DND-41 (cell line): ENCODE data around the gene WBP1L.
"Not testable (repeated sequence)": the region's sequence is repeated elsewhere in the genome, so short reads cannot be mapped to it uniquely, and the experiment has no call there.

Experiments
- ATAC-seq: fragments of 200-7000 bp; cut with Tn5 transposase; 3 replicates; pipeline ENCODE4 v1.9.1; 2021; ENCODE audit warnings: low read depth; ENCODE audit not compliant: insufficient read depth
- DNase-seq: peaks from one replicate; pipeline ENCODE4 v3.0.0-alpha.2; 2020
- H2AFZ ChIP-seq: 2 replicates; pipeline ENCODE4 v1.6.0; 2012; ENCODE audit warnings: low read depth, low read length
- H3K27ac ChIP-seq: 2 replicates; pipeline ENCODE4 v1.5.1; 2012; ENCODE audit warnings: low read length, inconsistent platforms
- H3K27me3 ChIP-seq: fragments of 200-600 bp; sonication (generic); 2 replicates; pipeline ENCODE4 v1.6.0; 2012; ENCODE audit warnings: low read length, mild to moderate bottlenecking, inconsistent platforms; ENCODE audit not compliant: insufficient read depth, poor library complexity
- H3K36me3 ChIP-seq: 2 replicates; pipeline ENCODE4 v1.5.1; 2012; ENCODE audit warnings: low read length, inconsistent platforms; ENCODE audit not compliant: insufficient read depth
- H3K4me1 ChIP-seq: 2 replicates; pipeline ENCODE4 v1.5.1; 2012; ENCODE audit warnings: mild to moderate bottlenecking, low read length; ENCODE audit not compliant: insufficient read depth
- H3K4me2 ChIP-seq: 2 replicates; pipeline ENCODE4 v1.6.0; 2012; ENCODE audit warnings: mild to moderate bottlenecking, moderate library complexity, low read length, inconsistent platforms; ENCODE audit not compliant: insufficient read depth
- H3K4me3 ChIP-seq, 2 experiments: fragments of 200-600 bp in 1 of 2; shearing (Covaris generic) in 1 of 2; 2 replicates each; pipeline ENCODE4 v1.5.1; 2012 to 2016; ENCODE audit warnings: inconsistent platforms in 2 of 2, low read length in 2 of 2, mild to moderate bottlenecking in 2 of 2, low read depth in 1 of 2, moderate library complexity in 1 of 2
- H3K79me2 ChIP-seq: 2 replicates; pipeline ENCODE4 v1.6.0; 2012; ENCODE audit warnings: low read length, inconsistent platforms; ENCODE audit not compliant: insufficient read depth
- H3K9ac ChIP-seq: 2 replicates; pipeline ENCODE4 v1.6.0; 2012; ENCODE audit warnings: low read depth, mild to moderate bottlenecking, inconsistent platforms, low read length, moderate library complexity
- H3K9me3 ChIP-seq: 2 replicates; pipeline ENCODE4 v1.5.1; 2012; ENCODE audit warnings: low read length, moderate library complexity, mild to moderate bottlenecking, inconsistent platforms; ENCODE audit not compliant: insufficient read depth, severe bottlenecking
- H4K20me1 ChIP-seq: 2 replicates; pipeline ENCODE4 v1.6.0; 2012; ENCODE audit warnings: low read length; ENCODE audit not compliant: insufficient read depth
- CTCF ChIP-seq: IDR thresholded peaks from 2 replicates; pipeline ENCODE4 v1.5.1; 2012; ENCODE audit warnings: borderline replicate concordance, low read length, moderate library complexity, mild to moderate bottlenecking; ENCODE audit not compliant: poor library complexity, severe bottlenecking; ENCODE audit errors: extremely low read depth
- EZH2 ChIP-seq: IDR thresholded peaks from 3 replicates; pipeline ENCODE4 v1.6.1; 2012; ENCODE audit warnings: borderline replicate concordance, low read depth, mild to moderate bottlenecking, moderate library complexity, low read length, inconsistent platforms; ENCODE audit not compliant: severe bottlenecking

Gene WBP1L

GRCh38 chr10:102740229-102740628 lies 3.5 kb upstream of the WBP1L start:
- Histone ChIP-seq H3K27me3 (no peaks in the 10 kb centered on the region), H3K4me1 (peaks cover 18% of the 10 kb centered on the region), H3K9ac (no peak overlapping the region), H3K9me3 (no peaks in the 10 kb centered on the region), H3K4me2 (no peak overlapping the region), H3K79me2 (peaks cover 14% of the 10 kb centered on the region), H3K27ac (no peak overlapping the region), H3K36me3 (peaks cover 18% of the 10 kb centered on the region; the same call in 1 of the 2 replicates), H3K4me3 (no peak overlapping the region), H4K20me1 (0 out of 2 replicates have a peak, but pooled peaks cover 3% of the 10 kb centered on the region), H2AFZ (no peak overlapping the region)
- DNase-seq (no peak), ATAC-seq (no peak)
- no peak for TF ChIP-seq CTCF
- TF ChIP-seq EZH2 = no peak

GRCh38 chr10:102741726-102742237 lies 2.0 kb upstream of the WBP1L start:
- no peak overlapping the region for H3K27ac ChIP-seq
- ATAC-seq (no peak), DNase-seq (no peak)
- no peak overlapping the region for H3K9ac ChIP-seq
- no peak overlapping the region for H3K4me2 ChIP-seq
- H3K4me1 ChIP-seq = peaks cover 28% of the 10 kb centered on the region
- no peaks in the 10 kb centered on the region for H3K27me3 ChIP-seq
- H3K36me3 ChIP-seq = peaks cover 10% of the 10 kb centered on the region; the same call in 1 of the 2 replicates
- no peaks in the 10 kb centered on the region for H3K9me3 ChIP-seq
- H3K79me2 ChIP-seq = peaks cover 30% of the 10 kb centered on the region
- no peak overlapping the region for H2AFZ ChIP-seq
- 0 out of 2 replicates have a peak, but pooled peaks cover 3% of the 10 kb centered on the region for H4K20me1 ChIP-seq
- TF ChIP-seq CTCF (no peak), EZH2 (no peak)
- H3K4me3 ChIP-seq = no peak overlapping the region

DNA sequence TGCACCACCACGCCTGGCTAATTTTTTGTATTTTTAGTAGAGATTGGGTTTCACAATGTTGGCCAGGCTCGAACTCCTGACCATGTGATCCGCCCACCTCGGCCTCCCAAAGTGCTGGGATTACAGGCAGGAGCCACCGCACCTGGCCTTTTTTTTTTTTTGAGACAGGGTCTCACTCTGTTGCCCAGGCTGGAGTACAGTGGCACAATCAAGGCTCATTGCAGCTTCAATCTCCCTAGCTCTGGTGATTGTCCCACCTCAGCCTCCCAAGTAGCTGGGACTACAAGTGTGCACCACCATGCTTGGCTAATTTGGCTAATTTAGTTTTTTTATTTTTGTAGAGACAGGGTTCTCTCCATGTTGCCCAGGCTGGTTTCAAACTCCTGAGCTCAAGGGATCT lies 1.4 kb upstream of the WBP1L start:
- Histone ChIP-seq H2AFZ (peak overlapping the region; percentile 84), H3K79me2 (peaks cover 35% of the 10 kb centered on the region)

GRCh38 chr10:102743078-102743587 lies 615 bp upstream of the WBP1L start:
- Histone ChIP-seq H3K79me2 (peaks cover 39% of the 10 kb centered on the region), H3K4me2 (peak overlapping the region; percentile 31), H3K9ac (no peak overlapping the region), H3K27ac (peak overlapping the region; percentile 69), H3K27me3 (no peaks in the 10 kb centered on the region), H2AFZ (peak overlapping the region; percentile 84), H3K4me1 (peaks cover 28% of the 10 kb centered on the region), H3K36me3 (no peaks in the 10 kb centered on the region), H3K4me3 (0 out of 4 replicates have a peak overlapping the region, but pooled peaks of 1 of the 2 experiments have one; percentile 10), H3K9me3 (no peaks in the 10 kb centered on the region), H4K20me1 (0 out of 2 replicates have a peak, but pooled peaks cover 3% of the 10 kb centered on the region)
- DNase-seq (no peak), ATAC-seq (no peak)
- TF ChIP-seq CTCF (no peak), EZH2 (no peak)

More for the DNA sequence above, 1.4 kb upstream of the WBP1L start:
- not testable (repeated sequence) for DNase-seq, H3K4me2 ChIP-seq, H4K20me1 ChIP-seq, H3K9ac ChIP-seq, H3K4me3 ChIP-seq, H3K36me3 ChIP-seq, H3K9me3 ChIP-seq, ATAC-seq, H3K27me3 ChIP-seq, H3K27ac ChIP-seq
- peaks cover 28% of the 10 kb centered on the region for H3K4me1 ChIP-seq
